Activated CD8-positive, alpha-beta memory T cell treated with anti-CD3 and anti-CD28 coated beads, Interleukin-2, amount 50 U/mL, for 1 hour (primary cell): ENCODE measurements around the gene GATA6.

ENCODE experiments used
- DNase-seq: peaks from one replicate; pipeline ENCODE4 v3.0.0-alpha.2; 2020; ENCODE audit errors: extremely low read depth

Gene GATA6

GRCh38 chr18:22169011-22169888, at the start of gene GATA6:
GATA6 (plus strand) TSS chr18:22169589; CDS start chr18:22171145, 1,556 bp downstream.
- peak; percentile 26 for DNase-seq

DNA sequence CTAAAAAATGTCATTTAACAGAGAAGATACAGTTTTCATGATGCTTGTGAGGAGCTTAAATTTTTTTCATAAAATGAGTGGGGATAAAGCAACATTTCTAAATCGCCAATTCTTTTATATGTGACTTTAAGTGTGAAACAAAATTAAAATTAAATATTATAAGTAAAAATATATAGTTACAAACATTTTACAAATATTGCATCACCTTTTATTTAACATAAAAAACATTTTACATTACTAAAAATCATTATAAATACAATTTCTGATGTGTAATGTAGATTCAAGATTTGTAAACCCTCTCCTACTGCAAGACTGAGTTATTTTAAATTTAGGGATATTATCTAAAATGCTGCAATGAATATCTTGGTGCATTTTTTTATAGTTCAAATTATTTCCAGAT, 44.4 kb upstream of the GATA6 start:
- DNase-seq: no peak

- no peak for DNase-seq
These were observed 40.4 kb upstream of the GATA6 start for GRCh38 chr18:22128954-22129353.

- no peak for DNase-seq
These were observed 39.6 kb upstream of the GATA6 start for GRCh38 chr18:22129778-22130177.

GRCh38 chr18:22132258-22132657, 37.1 kb upstream of the GATA6 start:
- no peak for DNase-seq

DNA sequence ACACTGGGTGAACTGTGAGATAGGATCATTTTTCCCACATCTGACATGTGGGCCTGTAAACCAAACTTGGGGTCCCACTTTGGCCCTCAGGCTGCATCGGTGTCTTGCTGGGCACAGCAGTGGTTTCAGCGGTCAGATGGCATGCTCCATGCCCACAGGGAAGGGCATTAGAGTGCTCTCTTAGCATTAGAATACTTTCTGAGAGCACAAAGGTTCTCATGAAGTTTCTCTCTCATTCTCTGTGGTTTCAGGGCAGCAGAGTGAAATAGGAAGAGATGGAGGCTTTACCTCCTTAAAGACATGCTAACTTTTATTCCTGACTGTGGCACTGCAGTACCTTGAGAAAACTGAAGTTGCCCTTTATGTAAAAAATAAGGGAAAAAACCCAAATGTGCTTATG, 36.6 kb upstream of the GATA6 start:
- DNase-seq: no peak

DNA sequence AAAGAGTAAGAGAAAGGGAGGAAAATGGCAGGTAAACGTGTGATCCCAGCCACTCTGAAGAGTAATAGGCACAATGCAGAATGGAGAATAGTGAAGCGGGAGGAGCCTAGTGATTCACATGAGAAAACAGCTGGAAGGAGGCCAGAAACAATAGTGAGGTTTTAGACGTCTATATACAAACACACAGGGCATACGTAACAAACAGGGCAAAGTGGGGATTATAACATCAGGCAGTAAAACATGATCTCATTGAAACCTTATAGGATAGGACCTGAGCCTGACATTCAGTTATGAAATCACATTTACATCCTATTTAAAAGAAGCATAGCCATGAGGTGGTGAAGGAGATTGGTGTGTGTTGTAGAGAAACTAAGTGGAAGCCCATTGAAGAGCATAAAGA, 33.0 kb upstream of the GATA6 start:
- no peak for DNase-seq

DNA sequence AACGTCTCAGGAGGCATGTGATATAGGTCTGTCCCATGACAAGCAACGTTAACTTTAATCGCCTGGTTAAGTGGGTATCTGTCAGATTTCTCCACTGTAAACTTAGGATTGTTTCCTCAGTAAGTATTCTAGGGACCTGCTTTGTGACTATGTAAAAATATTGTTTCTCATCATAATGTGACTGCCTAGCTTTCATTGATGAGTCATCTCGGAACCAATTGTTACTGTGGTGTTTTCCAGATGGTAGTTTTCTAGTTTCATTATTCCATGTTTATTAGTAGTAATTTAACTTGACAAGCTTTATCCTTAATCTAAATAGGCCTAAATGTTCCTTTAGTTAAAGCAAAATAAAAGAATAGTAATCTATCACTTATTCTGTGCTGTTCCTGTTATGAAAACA, 28.2 kb upstream of the GATA6 start:
- no peak for DNase-seq

DNA sequence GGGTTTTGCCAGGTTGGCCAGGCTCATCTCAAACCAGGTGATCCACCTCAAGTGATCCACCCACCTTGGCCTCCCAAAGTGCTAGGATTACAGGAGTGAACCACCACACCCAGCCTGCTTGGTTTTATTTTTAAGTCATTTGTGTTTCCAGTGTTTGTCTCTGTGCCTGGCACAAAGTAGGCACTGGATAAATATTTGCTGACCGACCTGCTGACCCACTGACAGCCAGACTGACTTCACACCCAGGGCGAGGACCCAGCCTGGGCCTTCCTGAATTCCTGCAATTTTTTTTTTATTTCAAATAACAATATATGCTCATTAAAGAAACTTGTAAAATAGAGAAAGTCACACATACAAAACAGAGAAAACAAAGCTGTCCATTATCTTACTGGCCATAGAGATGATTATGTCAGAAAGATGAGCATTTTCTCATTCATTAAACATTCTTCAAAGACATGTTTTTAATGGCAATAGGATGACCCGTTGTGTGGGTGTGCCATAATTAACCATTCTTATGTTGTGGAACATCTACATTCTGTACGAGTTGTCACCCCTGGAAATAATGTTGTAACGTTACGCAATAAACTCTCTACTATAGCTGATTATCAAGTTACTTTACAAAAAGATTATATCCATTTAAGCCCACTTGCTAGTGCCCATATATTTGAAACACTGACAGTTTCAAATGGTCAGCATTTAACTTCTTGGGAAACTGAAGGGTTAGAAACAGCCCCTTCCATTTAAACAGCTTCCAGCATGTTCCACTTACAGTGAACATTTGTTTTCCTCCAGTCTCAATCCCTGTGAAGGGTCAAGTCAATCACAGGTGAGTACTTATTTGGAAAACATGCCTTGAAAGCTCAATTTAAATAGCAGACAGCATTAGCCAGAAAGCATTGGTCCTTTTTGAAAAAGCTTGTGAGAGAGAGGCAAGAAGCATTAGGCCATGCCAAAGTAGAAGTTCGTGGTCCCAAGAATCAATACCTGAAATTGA, 25.7 kb upstream of the GATA6 start:
- no peak for DNase-seq

GRCh38 chr18:22145160-22145559, 24.2 kb upstream of the GATA6 start:
- DNase-seq: no peak

DNA sequence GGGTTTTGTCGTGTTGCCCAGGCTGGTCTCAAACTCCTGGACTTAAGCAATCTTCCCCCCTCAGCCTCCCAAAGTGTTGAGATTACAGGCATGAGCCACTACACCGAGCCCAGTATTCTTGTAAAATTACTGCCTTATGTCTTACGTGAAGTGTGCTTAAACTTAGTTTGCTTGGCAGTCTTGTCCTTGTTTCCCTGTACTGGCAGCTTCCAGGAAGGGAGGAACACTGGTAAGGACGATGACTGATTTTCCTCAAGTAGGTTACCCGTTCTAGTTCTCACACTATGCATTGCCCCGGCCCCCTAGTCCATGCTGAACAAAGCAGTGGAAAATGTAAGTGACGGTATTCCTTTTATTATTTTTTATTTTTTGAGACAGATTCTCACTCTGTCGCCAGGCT, 19.7 kb upstream of the GATA6 start:
- no peak for DNase-seq

GRCh38 chr18:22152093-22152492, 17.3 kb upstream of the GATA6 start:
- no peak for DNase-seq

- DNase-seq: no peak
These were observed 16.0 kb upstream of the GATA6 start for GRCh38 chr18:22153428-22153827.

GRCh38 chr18:22155584-22155983, 13.8 kb upstream of the GATA6 start:
- DNase-seq: no peak

GRCh38 chr18:22159014-22159413, 10.4 kb upstream of the GATA6 start:
- no peak for DNase-seq

DNA sequence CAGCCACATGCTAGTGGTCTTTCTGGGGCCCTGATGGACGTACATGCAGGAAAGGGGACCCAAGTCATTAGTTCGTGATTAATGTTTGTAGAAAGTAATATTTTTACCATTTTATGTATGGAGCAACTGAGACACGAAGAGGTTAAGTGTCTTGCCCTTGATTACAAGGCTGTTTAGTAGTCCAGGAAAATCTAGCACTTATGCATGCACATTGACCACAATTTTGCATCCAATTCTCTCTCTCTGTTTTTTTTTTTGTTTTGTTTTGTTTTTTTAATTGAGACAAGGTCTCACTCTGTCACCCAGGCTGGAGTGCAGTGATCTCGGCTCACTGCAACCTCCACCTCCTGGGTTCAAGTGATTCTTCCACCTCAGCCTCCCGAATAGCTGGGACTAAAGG, 8.3 kb upstream of the GATA6 start:
- DNase-seq: no peak

DNA sequence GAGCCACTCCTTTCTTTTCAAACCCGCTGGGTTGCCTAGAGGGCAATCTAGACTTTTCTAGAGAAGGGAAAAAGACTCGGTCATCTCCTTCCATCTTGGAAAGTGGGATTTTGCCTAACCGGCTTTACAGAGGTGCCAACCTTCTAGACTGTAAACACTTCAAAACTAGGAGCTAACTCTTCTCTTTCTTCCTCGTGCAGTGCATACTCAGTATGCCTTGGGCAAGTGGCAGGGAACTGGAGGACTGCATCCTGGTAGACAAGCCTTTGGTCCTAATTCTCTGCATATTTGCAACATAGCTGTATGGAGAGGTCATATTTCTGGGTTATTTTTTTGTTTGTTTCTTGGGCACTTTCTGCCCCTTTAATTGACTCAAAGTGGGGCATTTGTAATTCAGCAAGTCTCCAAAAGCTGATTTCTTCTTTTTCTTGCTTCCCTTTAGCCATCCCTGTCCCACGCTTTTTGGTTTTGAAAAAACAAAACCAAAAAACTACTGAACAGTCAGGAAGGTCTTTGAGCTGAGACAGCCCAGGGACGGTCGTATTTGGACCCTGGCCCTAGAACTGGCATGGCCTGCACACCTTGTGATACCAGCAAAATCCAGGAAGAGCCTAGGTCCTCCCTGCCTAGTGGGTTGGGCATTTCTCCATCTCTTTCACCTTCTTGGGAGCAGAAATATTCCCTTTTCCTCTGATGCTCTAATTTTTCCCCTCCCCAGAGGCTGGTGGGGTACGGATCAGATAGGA, 5.8 kb upstream of the GATA6 start:
- no peak for DNase-seq

GRCh38 chr18:22164337-22165048, 4.9 kb upstream of the GATA6 start:
- no peak for DNase-seq

- no peak for DNase-seq
These were observed 4.3 kb upstream of the GATA6 start for GRCh38 chr18:22165049-22165602.

- DNase-seq: no peak
These were observed 3.8 kb upstream of the GATA6 start for GRCh38 chr18:22165603-22166068.
